GM12878 (cell line): ENCODE results near the gene CFAP410. TPM values are rescaled to one million over a fixed set of nuclear protein-coding genes. Genes with fewer than 3 reads are reported as not detected.

Source experiments
- ATAC-seq: fragments of 200-7000 bp; cut with Tn5 transposase; 3 replicates; pipeline ENCODE4 v1.9.1; 2020; ENCODE audit warnings: mild to moderate bottlenecking, moderate library complexity
- BruUV-seq: library from RNA; stranded (reverse); fragments of 400-500 nt; replicated peaks from 2 replicates; lab custom pipeline; 2021; lab: Mats Ljungman, UMichigan
- CTCF ChIA-PET: fragments of 300-600 bp; sonication (Branson Sonifier 250); formaldehyde crosslinking; extraction: SDS; loops from one replicate; lab custom pipeline; 2021; ENCODE audit warnings: inconsistent platforms; lab: Yijun Ruan, JAX
- POLR2A ChIA-PET: fragments of 350-600 bp; formaldehyde crosslinking; extraction: SDS; loops from one replicate; lab custom pipeline; 2021; ENCODE audit warnings: inconsistent platforms; lab: Charles Lee
- RAD21 ChIA-PET: fragments of 300-600 bp; sonication (Branson Sonifier 250); formaldehyde crosslinking; loops from one replicate; lab custom pipeline; 2023; ENCODE audit warnings: antibody characterized with exemption; ENCODE audit not compliant: unreplicated experiment; lab: Charles Lee
- SMC1A ChIA-PET: fragments of 300-600 bp; sonication (Branson Sonifier 250); formaldehyde crosslinking; loops from one replicate; lab custom pipeline; 2023; ENCODE audit not compliant: unreplicated experiment, uncharacterized antibody; lab: Charles Lee
- DNase-seq: peaks from one replicate; pipeline ENCODE4 v3.0.0-alpha.2; 2011; ENCODE audit warnings: low read depth, low spot score
- FAIRE-seq: peaks from 3 replicates; lab custom pipeline; 2011; peaks lifted over from hg19 to GRCh38; lab: Jason Lieb, UNC
- H2AFZ ChIP-seq: 2 replicates; pipeline ENCODE4 v1.6.0; 2011; ENCODE audit warnings: low read depth, low read length, control low read depth; ENCODE audit not compliant: control insufficient read depth
- H3K27ac ChIP-seq: 2 replicates; pipeline ENCODE4 v1.5.1; 2011; ENCODE audit warnings: control low read depth; ENCODE audit not compliant: control insufficient read depth, insufficient read depth
- H3K27me3 ChIP-seq, 2 experiments: replicated peaks in 1 of 2; 2 replicates each; pipeline versions ENCODE4 v1.6.0 to v1.6.1; 2011; ENCODE audit warnings: low read length in 1 of 2; ENCODE audit not compliant: control insufficient read depth in 2 of 2, insufficient read depth in 2 of 2
- H3K36me3 ChIP-seq, 2 experiments: 2 replicates each; pipeline ENCODE4 v1.5.1; 2011; ENCODE audit warnings: low read length in 1 of 2; ENCODE audit not compliant: control insufficient read depth in 2 of 2, insufficient read depth in 2 of 2
- H3K4me1 ChIP-seq: 2 replicates; pipeline ENCODE4 v1.6.1; 2011; ENCODE audit warnings: mild to moderate bottlenecking, low read length, moderate library complexity, mixed read lengths; ENCODE audit not compliant: control insufficient read depth, insufficient read depth
- H3K4me2 ChIP-seq: 2 replicates; pipeline ENCODE4 v1.6.0; 2011; ENCODE audit warnings: control low read depth; ENCODE audit not compliant: control insufficient read depth, insufficient read depth
- H3K4me3 ChIP-seq: fragments of 200-600 bp; sonication (generic); 2 replicates; pipeline ENCODE4 v1.5.1; 2016
- H3K79me2 ChIP-seq: 2 replicates; pipeline ENCODE4 v1.6.0; 2011; ENCODE audit warnings: low read length; ENCODE audit not compliant: control insufficient read depth, insufficient read depth
- H3K9ac ChIP-seq: 2 replicates; pipeline ENCODE4 v1.8.0; 2011; ENCODE audit warnings: low read length, control low read depth, mixed read lengths; ENCODE audit not compliant: control insufficient read depth, insufficient read depth
- H3K9me3 ChIP-seq: replicated peaks from 3 replicates; pipeline ENCODE4 v1.5.1; 2011; ENCODE audit warnings: mild to moderate bottlenecking, low read length; ENCODE audit not compliant: control insufficient read depth, insufficient read depth
- H4K20me1 ChIP-seq: 2 replicates; pipeline ENCODE4 v1.6.0; 2011; ENCODE audit not compliant: control insufficient read depth, insufficient read depth
- BRCA1 ChIP-seq: IDR thresholded peaks from 2 replicates; pipeline ENCODE4 v1.6.1; 2011; ENCODE audit warnings: low read depth, low read length, improper control_type of control experiment
- CEBPB ChIP-seq, 2 experiments: fragments of 150-350 bp in 1 of 2; IDR thresholded peaks; 2 replicates each; pipeline ENCODE4 v1.6.1; 2012 to 2014; ENCODE audit warnings: low read depth in 2 of 2, low read length in 2 of 2, borderline replicate concordance in 1 of 2, inconsistent platforms in 1 of 2
- CREM ChIP-seq: IDR thresholded peaks from 2 replicates; pipeline ENCODE4 v1.6.1; 2014; ENCODE audit warnings: antibody characterized with exemption, low read depth
- EGR1 ChIP-seq, 2 experiments: IDR thresholded peaks; 1 replicate in 1 of 2; 2 replicates in 1 of 2; pipeline ENCODE4 v1.6.1; 2011 to 2012; ENCODE audit warnings: low read depth in 2 of 2, low read length in 2 of 2, borderline replicate concordance in 1 of 2, mild to moderate bottlenecking in 1 of 2, moderate library complexity in 1 of 2
- KDM1A ChIP-seq: fragments of 200-600 bp; sonication (generic); IDR thresholded peaks from 2 replicates; pipeline ENCODE4 v1.6.1; 2016; ENCODE audit warnings: borderline replicate concordance
- NR2F1 ChIP-seq: fragments of 450-650 bp; conservative IDR thresholded peaks from 2 replicates; pipeline ENCODE4 v1.6.1; 2017; ENCODE audit warnings: mild to moderate bottlenecking
- POLR2AphosphoS2 ChIP-seq: IDR thresholded peaks from 2 replicates; pipeline ENCODE4 v1.6.1; 2011; ENCODE audit warnings: low read depth, mild to moderate bottlenecking, low read length, improper control_type of control experiment, moderate library complexity
- SPI1 ChIP-seq: IDR thresholded peaks from 2 replicates; pipeline ENCODE4 v1.6.1; 2011; ENCODE audit warnings: low read depth, mild to moderate bottlenecking, low read length, moderate library complexity, borderline replicate concordance; ENCODE audit not compliant: insufficient read depth
- ZNF217 ChIP-seq: fragments of 450-650 bp; IDR thresholded peaks from 2 replicates; pipeline ENCODE4 v1.6.1; 2017; ENCODE audit warnings: antibody characterized with exemption, mild to moderate bottlenecking
- WGBS: methylation state at CpG from one replicate; pipeline ENCODE4 v1.1.6; 2016; ENCODE audit warnings: low lambda C conversion rate; ENCODE audit not compliant: insufficient replicate concordance, insufficient coverage; ENCODE audit errors: missing lambda C conversion rate; 5-methylcytosine and 5-hydroxymethylcytosine counted together
- in situ Hi-C: fragments of 300-500 bp; cut with MboI; formaldehyde crosslinking; loops from 9 replicates; pipeline ENCODE4 v1.14.3; 2018; ENCODE audit warnings: mixed read lengths
- intact Hi-C: fragments of 100-400 bp; cut with micrococcal nuclease; formaldehyde crosslinking; loops from one replicate; pipeline ENCODE4 v1.14.2; 2022; ENCODE audit not compliant: unreplicated experiment
- polyA plus RNA-seq, 11 experiments: library from polyadenylated mRNA; depleted of rRNA in 4 of 11; unstranded in 6 of 11; stranded (reverse) in 5 of 11; fragments of >200 nt; fragmentation: Nextera tagmentation in 4 of 11; fragmentation: Illumina TruSeq in 1 of 11; extraction: Ambion mirVana in 4 of 11; extraction: Trizol in 1 of 11; gene quantifications; 1 replicate in 1 of 11; 2 replicates in 10 of 11; pipeline versions ENCODE4 v1.2.1 to v1.2.3, GENCODE V29; 2011 to 2016; ENCODE audit warnings: inconsistent platforms in 2 of 11, missing spikeins in 2 of 11, low read depth in 1 of 11
- total RNA-seq, 4 experiments: library from RNA; depleted of rRNA in 3 of 4; stranded (reverse); fragments of >200 nt in 3 of 4; fragmentation: Illumina TruSeq in 1 of 4; extraction: Trizol in 1 of 4; gene quantifications; 2 replicates each; pipeline versions ENCODE4 v1.2.1 to v1.2.3, GENCODE V29; 2013 to 2021
- TF ChIP-seq, protein P1 (sequence below): fragments of 450-650 bp; IDR thresholded peaks from 2 replicates; pipeline ENCODE4 v1.6.1; 2017; ENCODE audit warnings: mild to moderate bottlenecking, moderate library complexity
- TF ChIP-seq, protein P2 (sequence below): IDR thresholded peaks from 2 replicates; pipeline ENCODE4 v1.6.1; 2012; ENCODE audit warnings: low read length, inconsistent platforms
- TF ChIP-seq, protein P3 (sequence below): IDR thresholded peaks from 2 replicates; pipeline ENCODE4 v1.6.1; 2012; ENCODE audit warnings: improper control_type of control experiment, low read depth, low read length; ENCODE audit not compliant: insufficient replicate concordance

CFAP410 gene
- total and polyA plus RNA-seq, 10 of the 15 experiments (the other 5 are each of a cell fraction or from before 2014, with no cell fraction given): 0.14 to 24.8 (median 11.3) TPM

DNA sequence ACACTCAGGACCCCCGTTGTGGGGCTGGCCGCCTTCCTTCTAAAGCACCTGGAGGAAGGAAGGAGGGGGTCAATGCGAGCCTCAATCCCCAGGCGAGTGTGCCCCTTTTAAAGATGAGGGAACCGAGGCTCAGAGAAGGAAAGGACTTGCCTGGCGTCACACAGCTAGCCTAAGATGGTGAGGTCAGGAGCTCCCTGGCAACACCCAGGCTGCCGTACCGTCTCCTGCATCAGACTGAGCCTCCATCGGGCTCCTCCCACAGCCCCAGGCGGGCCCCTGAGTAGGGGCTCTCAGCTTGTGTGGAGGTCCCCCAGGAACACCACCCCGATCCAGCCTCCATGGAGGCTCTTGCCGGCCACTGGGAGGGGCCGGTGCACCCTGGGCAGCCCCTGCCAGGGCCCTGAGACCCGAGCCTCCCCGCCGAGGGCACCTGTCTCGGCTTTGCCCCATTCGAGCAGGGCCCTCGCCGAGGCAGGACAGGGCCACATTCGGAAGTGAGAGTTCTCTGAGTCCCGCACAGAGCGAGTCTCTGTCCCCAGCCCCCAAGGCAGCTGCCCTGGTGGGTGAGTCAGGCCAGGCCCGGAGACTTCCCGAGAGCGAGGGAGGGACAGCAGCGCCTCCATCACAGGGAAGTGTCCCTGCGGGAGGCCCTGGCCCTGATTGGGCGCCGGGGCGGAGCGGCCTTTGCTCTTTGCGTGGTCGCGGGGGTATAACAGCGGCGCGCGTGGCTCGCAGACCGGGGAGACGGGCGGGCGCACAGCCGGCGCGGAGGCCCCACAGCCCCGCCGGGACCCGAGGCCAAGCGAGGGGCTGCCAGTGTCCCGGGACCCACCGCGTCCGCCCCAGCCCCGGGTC lies 53.8 kb downstream of the CFAP410 start, which contains the start of gene AIRE:
Gene AIRE, plus strand, starts transcription at position 739 of the 855 bp plus-strand sequence. CDS start 131 bp downstream, outside the sequence.
- intact Hi-C loops: no loop called here
- no TSS peak for BruUV-seq
- Histone ChIP-seq H3K79me2 (no peaks in the 10 kb centered on the region), H3K27ac (no peak within 1 kb of the TSS), H2AFZ (no peak within 1 kb of the TSS), H3K36me3 (no peaks in the 10 kb centered on the region), H3K9ac (no peak within 1 kb of the TSS), H3K4me3 (no peak within 1 kb of the TSS), H3K4me2 (no peak within 1 kb of the TSS), H3K4me1 (peaks cover 6% of the 10 kb centered on the region; the same call in 1 of the 2 replicates), H4K20me1 (no peaks in the 10 kb centered on the region; the same call in 1 of the 2 replicates), H3K27me3 (no peaks in the 10 kb centered on the region), H3K9me3 (no peaks in the 10 kb centered on the region)
- ChIA-PET POLR2A (interaction anchor here (1.3 kb wide), 1 partner anchor 11 kb away, joined by 3 read pairs; no protein-coding TSS in a partner anchor), RAD21 (no interaction called here), CTCF (interaction anchor here (1.2 kb wide), 1 partner anchor 13 kb away, joined by 4 read pairs; no protein-coding TSS in a partner anchor), SMC1A (no interaction called here)
- no peak for TF ChIP-seq SPI1
- no peak for TF ChIP-seq NR2F1
- TF ChIP-seq EGR1 (IDR thresholded peaks at IDR 0.05; ENCODE audit: borderline replicate concordance in 1 of 2, low read depth in 2 of 2, low read length in 2 of 2): no peak
- no peak for TF ChIP-seq BRCA1
- TF ChIP-seq CREM: no peak
- no peak for TF ChIP-seq CEBPB (IDR thresholded peaks at IDR 0.05; ENCODE audit: borderline replicate concordance in 1 of 2, low read depth in 2 of 2, low read length in 2 of 2)
- TF ChIP-seq, protein P1, sequence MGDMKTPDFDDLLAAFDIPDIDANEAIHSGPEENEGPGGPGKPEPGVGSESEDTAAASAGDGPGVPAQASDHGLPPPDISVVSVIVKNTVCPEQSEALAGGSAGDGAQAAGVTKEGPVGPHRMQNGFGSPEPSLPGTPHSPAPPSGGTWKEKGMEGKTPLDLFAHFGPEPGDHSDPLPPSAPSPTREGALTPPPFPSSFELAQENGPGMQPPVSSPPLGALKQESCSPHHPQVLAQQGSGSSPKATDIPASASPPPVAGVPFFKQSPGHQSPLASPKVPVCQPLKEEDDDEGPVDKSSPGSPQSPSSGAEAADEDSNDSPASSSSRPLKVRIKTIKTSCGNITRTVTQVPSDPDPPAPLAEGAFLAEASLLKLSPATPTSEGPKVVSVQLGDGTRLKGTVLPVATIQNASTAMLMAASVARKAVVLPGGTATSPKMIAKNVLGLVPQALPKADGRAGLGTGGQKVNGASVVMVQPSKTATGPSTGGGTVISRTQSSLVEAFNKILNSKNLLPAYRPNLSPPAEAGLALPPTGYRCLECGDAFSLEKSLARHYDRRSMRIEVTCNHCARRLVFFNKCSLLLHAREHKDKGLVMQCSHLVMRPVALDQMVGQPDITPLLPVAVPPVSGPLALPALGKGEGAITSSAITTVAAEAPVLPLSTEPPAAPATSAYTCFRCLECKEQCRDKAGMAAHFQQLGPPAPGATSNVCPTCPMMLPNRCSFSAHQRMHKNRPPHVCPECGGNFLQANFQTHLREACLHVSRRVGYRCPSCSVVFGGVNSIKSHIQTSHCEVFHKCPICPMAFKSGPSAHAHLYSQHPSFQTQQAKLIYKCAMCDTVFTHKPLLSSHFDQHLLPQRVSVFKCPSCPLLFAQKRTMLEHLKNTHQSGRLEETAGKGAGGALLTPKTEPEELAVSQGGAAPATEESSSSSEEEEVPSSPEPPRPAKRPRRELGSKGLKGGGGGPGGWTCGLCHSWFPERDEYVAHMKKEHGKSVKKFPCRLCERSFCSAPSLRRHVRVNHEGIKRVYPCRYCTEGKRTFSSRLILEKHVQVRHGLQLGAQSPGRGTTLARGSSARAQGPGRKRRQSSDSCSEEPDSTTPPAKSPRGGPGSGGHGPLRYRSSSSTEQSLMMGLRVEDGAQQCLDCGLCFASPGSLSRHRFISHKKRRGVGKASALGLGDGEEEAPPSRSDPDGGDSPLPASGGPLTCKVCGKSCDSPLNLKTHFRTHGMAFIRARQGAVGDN: no peak
- TF ChIP-seq ZNF217: no peak
- TF ChIP-seq POLR2AphosphoS2: no peak
- TF ChIP-seq KDM1A: no peak
- TF ChIP-seq, protein P2, sequence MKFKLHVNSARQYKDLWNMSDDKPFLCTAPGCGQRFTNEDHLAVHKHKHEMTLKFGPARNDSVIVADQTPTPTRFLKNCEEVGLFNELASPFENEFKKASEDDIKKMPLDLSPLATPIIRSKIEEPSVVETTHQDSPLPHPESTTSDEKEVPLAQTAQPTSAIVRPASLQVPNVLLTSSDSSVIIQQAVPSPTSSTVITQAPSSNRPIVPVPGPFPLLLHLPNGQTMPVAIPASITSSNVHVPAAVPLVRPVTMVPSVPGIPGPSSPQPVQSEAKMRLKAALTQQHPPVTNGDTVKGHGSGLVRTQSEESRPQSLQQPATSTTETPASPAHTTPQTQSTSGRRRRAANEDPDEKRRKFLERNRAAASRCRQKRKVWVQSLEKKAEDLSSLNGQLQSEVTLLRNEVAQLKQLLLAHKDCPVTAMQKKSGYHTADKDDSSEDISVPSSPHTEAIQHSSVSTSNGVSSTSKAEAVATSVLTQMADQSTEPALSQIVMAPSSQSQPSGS: no peak
- TF ChIP-seq, protein P3, sequence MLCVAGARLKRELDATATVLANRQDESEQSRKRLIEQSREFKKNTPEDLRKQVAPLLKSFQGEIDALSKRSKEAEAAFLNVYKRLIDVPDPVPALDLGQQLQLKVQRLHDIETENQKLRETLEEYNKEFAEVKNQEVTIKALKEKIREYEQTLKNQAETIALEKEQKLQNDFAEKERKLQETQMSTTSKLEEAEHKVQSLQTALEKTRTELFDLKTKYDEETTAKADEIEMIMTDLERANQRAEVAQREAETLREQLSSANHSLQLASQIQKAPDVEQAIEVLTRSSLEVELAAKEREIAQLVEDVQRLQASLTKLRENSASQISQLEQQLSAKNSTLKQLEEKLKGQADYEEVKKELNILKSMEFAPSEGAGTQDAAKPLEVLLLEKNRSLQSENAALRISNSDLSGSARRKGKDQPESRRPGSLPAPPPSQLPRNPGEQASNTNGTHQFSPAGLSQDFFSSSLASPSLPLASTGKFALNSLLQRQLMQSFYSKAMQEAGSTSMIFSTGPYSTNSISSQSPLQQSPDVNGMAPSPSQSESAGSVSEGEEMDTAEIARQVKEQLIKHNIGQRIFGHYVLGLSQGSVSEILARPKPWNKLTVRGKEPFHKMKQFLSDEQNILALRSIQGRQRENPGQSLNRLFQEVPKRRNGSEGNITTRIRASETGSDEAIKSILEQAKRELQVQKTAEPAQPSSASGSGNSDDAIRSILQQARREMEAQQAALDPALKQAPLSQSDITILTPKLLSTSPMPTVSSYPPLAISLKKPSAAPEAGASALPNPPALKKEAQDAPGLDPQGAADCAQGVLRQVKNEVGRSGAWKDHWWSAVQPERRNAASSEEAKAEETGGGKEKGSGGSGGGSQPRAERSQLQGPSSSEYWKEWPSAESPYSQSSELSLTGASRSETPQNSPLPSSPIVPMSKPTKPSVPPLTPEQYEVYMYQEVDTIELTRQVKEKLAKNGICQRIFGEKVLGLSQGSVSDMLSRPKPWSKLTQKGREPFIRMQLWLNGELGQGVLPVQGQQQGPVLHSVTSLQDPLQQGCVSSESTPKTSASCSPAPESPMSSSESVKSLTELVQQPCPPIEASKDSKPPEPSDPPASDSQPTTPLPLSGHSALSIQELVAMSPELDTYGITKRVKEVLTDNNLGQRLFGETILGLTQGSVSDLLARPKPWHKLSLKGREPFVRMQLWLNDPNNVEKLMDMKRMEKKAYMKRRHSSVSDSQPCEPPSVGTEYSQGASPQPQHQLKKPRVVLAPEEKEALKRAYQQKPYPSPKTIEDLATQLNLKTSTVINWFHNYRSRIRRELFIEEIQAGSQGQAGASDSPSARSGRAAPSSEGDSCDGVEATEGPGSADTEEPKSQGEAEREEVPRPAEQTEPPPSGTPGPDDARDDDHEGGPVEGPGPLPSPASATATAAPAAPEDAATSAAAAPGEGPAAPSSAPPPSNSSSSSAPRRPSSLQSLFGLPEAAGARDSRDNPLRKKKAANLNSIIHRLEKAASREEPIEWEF: no peak
- ATAC-seq (no peak), FAIRE-seq (no peak), DNase-seq (no peak)
- 70% methylated on average over 31 of the region's 56 CpGs for WGBS
- in situ Hi-C loops: no loop called here
